Stimulated activated CD4-positive, alpha-beta T cell treated with anti-CD3 and anti-CD28 coated beads, Interleukin-12 subunit alpha, Interleukin-12 subunit beta, amount 100 ng/mL, for 4 hours (primary cell): ENCODE results near the gene ARMC5.
"Not testable (repeated sequence)": the region's sequence is repeated elsewhere in the genome, so short reads cannot be mapped to it uniquely, and the experiment has no call there.

Source experiments
- DNase-seq: peaks from one replicate; pipeline ENCODE4 v3.0.0-alpha.2; 2020

The ARMC5 gene

GRCh38 chr16:31503555-31503954 is 44.3 kb downstream of the ARMC5 start:
- not testable (repeated sequence) for DNase-seq

DNA sequence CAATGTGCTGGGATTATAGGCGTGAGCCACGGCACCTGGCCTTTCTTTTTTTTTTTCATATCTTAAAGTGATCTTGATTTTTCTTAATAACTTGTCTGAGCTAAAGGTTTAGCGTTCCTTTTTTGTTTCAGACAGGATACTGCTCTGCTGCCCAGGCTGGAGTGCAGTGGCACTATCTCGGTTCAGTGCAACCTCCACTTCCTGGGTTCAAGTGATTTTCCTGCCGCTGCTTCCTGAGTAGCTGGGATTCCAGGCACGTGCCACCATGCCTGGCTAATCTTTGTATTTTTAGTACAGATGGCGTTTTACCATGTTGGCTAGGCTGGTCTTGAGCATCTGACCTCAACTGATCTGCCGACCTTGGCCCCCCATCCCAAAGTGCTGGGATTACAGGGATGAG is 44.9 kb downstream of the ARMC5 start:
- no peak for DNase-seq

- no peak for DNase-seq
Measured at GRCh38 chr16:31505483-31505882, 46.2 kb downstream of the ARMC5 start.

GRCh38 chr16:31507617-31507928 is 48.3 kb downstream of the ARMC5 start:
- no peak for DNase-seq

DNA sequence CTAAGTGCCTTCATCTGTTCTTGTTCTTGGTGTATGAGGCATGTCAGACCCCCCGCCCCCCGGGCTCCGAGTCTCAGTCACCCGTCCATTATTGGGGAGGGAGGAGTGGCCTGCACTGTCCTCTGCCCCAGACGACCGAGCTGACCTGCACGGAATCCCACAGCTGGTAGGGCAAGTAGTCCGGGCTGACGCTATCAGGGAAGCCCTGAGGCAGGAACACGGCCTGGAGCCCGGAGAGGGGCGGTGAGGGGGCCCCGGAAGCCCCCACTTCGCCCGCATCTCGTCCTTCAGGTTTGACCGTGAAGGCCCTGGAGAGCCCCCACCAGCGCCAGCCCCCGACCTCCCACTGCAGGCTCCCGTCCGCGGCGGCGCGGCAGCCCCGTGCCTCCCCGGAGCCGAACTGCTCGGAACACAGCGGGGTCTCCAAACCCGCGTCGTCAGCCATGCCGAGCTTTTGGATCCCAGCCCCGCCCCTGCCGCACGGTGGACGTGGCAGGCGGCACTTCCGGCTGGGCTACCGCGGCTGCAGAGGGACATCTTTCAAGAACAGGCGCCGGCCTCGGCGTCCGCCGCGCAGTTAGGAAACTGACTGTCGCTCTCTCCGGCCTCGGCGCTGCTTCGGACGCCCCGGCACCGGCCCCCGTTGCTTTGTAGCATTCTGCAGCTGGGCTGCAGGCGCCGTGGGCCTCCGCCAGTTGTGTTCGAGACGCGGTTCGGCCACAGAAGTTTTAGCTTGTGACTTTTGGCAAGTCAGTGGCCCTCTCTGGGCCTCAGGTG is 48.8 kb downstream of the ARMC5 start, which contains the start of gene RUSF1:
Gene RUSF1, minus strand, starts transcription at position 463 of the 777 bp plus-strand sequence. Its CDS starts 18 bp downstream, at position 445.
- DNase-seq = peak; percentile 84

DNA sequence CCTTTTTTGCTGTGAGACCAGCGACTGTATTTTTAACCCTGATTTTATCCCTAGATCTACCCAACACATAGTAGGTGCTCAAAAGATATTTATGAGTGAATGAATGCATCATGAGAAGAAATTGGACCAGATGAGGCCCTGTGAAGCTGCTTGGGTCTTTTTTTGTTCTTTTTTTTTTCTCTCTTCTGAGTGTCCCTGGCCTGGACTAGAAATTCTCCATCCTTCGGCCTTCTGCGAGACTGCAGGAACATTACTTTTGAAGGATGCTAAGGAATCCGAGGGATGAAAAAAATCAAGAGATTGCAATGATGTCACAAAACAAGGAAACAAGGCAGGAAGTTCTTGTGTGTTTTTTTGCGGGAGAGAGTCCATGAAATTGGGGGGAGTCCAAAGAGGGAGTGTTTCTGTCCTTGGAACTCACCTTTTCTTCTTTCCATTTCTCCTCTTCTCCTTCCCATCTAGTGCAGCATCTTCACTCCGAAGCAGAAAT is 49.5 kb downstream of the ARMC5 start:
- no peak for DNase-seq

DNA sequence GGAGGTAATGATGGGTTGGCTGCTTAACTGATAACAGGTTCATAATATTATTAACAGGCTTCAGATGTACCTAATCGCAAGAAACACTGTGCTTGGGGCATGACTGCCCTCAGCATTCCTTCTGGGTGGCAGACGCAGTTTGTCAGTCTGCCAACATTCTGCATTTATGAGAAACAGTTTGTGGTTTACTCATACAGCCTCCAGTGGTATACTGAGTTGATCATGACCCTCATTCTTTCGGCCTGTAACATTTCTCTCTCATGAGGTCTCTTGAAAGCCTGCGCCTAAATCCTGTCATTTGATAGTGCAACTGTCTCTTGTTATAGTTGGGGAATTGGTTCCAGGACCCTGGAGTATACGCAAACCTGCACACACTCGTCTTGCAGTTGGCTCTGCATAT is 53.8 kb downstream of the ARMC5 start:
- DNase-seq = no peak

DNA sequence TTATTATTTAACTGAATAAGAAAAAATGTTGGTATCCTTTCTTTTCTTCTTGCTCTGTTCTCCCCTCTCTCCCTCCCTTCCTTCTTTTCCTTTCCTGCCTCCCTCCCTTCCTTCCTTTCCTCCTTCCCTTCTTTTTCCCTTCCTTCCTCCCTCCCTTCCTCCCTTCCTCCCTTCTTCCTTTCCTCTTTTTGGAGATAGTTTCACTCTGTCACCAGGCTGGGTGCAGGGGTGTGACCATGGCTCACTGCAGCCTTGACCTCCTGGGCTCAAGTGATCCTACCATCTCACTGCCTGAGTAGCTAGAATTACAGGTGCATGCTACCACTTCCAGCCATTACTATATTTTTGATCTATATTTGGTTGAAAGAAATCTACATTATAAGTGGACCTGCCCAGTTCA is 54.6 kb downstream of the ARMC5 start:
- DNase-seq = no peak
